HG03103 (cell line): ENCODE measurements around the gene DDAH1.

Experiments used
- ATAC-seq: cut with Tn5 transposase; IDR thresholded peaks from one replicate; pipeline ENCODE4 v1.9.1; 2021; ENCODE audit warnings: low read depth; ENCODE audit not compliant: unreplicated experiment

DDAH1 gene

DNA sequence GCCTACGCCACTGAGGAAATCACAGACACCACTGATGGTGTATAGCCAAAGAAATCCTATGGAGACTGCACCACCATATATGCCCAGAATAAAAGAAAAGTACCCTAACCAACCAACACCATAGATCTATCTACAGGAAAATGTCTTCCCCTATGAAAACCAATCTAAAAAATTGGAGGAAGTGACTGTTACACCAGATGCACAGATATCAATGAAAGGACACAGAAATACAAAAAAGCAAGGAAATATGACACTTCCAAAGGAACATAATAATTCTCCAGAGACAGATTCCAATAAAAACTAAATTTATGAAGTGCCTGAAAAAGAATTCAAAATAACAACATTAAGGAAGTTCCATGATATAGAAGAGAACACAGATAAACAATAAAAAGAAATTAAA is 131.8 kb downstream of the DDAH1 start:
- no peak for ATAC-seq

DNA sequence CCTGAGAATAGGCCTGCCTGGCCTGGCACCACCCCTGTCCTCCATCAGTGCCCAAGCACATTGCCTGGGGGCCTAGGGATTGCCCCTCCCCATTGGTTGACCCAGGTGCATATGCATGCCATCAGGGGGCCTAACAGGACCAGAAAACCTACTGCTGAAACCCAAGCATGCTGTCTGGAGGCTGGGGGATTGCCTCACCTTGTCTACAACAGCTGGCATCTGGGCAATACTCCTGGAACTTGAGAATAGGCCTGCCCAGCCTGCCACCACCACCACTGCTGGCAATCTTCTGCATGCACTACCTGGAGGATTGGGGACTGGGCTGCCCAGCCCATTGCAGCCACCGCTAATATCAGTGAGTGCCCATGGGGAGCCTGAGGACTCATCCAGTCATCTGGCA is 132.4 kb downstream of the DDAH1 start:
- ATAC-seq = no peak

DNA sequence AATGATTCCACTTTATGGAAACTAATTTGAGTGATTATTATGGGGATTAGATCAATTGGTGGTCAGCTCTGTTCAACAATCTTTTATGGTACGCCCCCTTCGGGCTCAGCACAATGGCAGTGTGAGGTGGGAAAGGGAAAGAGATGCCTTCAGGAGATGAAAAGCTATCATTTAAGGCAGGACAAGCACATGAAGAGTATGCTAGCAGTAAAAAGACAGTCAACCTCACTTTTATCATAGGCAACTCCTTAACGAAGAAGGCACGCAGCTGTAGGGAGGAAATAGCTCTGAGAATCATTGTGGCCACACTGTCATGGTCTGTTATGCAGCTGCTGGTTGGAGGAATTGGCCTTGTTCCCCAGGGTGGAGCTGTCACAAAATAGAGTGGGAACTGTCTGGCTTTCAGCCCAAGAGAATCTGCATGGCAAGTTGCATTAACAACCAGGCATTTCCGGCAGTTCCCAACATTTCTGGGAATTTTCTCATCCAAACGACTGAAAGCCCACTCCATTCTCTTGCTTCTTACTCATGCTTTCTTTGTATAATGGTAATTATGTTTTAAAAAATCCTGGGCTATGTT is 134.2 kb downstream of the DDAH1 start:
- ATAC-seq = no peak

DNA sequence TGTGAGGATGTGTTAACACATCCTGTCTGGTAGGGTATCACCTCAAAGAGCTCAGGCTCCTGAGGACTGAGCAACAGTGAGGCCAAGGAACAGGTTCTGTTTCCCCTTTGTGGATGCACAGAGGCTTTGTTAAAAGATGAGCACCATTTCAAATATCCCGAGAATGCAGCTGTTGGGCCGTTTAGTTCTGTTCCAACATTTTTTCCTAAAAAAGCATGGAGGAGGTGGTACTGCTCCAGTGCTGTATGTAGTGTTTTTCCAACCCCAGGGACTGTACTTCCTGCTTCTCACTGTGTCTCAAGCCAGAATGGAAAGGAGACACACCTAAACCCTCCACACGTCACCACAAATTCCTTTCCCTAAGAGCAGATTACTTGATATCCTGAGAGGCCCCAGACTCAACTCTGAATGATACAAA is 134.7 kb downstream of the DDAH1 start:
- ATAC-seq = no peak

DNA sequence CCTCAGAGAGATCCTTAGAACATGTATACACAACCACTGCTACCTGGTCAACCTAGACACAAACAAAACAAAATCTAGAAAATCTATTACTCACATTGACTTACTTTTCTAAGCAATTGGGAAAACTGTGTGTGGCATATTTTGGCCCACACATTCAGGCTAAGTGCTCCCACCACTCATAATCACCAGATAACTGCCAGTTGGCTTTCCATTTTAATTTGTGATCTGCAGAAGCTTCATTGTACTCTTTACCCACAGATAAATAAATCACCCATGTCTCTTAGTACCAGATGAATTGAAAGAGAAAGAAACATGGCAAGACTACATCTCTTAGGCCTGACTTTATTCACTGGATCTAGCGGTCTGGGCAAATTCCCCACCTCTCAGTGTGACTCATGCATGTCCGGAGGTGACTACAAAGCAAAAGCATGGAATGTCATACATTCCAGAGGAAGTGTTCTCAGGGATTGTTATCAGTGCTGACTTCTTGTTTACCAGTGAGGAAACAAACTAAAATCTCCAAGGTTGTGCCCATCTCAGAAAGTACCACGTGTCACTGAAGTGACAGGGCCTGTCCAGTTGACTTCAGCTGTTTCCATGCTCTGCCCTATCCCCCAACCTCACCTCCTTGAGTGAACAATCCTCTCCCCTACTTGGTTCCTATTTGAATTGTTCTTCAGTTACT is 136.1 kb downstream of the DDAH1 start:
- ATAC-seq = no peak

DNA sequence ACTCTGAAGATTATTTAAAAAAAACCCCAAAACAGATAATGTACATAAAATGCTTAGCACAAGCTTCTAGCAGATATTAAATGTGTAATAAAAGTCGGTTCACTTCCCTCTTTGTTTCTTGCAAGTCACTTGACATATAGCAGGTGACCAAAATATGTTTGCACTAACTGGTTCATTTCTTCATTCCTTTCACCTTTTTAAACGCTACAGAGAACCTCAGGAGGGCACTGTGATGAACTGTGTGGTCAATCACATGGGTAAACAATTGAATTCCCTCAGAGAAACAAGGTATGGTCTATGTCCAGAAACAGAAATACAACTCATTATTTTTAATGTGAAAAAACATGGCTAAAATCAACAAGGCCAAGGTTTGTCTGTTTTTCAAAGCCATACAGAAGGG is 137.2 kb downstream of the DDAH1 start:
- no peak for ATAC-seq

DNA sequence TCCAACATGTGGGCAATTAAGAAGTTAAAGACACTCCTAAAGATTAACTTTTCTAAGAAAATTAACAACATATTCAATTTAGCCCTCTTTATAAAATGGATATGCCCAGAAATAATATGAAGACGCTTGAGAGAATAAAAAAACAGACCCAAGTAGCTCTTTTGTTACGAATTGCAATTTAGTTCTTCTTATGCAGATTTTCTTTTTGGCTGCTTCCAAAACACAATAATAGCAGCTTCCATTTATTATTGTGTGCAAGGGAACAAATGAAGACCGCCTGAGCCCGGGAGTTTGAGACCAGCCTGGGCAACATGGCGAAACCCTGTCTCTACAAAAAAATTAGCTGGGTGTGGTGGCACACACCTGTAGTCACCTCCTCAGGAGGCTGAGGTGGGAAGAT is 138.1 kb downstream of the DDAH1 start:
- ATAC-seq = no peak

DNA sequence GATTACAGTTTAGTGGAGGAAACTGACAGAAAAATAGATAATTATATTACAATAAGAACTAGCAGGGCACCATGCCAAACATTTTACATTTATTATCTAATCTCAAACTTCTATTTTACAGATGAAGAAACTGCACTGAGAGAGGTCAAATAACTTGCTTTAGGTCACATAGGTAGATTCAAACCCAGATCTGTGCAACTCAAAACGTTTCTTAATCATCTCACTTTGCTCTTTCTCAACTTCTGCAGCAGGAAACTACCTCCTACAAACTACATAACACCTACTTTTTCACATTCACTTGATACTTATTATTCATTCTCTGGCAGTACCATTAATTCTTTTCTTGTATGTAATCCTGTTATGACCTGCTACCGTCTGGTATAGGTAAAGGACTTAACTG is 138.6 kb downstream of the DDAH1 start:
- ATAC-seq = no peak

DNA sequence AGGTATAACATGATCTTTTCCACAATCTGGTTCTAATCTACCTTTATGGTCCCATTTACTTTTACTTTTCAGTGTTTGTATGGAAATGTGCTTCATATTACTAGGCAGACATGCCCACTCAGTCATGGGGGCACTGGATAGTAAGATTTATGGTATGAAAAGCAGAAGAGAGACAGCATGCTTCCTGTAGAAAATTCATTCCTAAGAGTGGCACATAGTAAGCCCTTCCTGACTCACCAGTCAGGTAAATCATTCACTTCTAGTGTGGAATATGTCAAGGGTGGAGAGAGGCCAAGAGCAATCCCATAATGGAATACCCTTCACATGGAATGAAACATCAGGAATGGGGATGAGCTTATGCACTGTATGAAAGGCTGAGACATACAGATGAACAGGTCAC is 139.0 kb downstream of the DDAH1 start:
- no peak for ATAC-seq

DNA sequence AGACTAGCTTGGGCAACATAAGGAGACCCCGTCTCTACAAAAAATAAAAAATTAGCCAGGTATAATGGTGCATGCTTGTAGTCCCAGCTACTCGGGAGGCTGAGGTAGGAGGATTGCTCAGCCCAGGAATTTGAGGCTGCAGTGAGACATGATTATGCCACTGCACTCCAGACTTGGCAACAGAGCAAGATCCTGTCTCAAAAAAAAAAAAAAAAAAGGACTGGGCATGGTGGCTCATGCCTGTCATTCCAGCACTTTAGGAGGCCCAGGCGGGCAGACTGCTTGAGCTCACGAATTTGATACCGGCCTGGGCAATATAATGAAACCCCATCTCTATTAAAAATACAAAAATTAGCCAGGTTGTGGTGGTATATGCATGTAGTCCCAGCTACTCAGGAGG is 141.2 kb downstream of the DDAH1 start:
- no peak for ATAC-seq

DNA sequence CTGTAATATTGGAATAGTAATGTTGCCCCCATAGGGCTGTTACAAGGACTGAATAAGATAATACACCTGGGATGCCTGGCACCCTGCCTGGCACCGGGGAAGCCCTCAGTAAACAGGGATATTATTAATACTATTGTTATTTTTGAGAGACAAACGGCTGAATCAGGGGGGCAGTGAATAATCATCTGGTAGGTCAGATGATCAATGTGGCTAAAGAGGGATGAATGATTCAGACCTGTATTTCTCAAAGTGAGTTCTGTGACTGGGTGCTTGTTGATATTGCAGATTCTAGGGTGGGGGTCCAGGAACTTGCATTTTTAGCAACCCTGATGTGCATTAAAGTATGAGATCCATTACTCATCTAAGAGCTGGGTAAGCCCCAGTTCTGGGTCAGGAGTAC is 142.3 kb downstream of the DDAH1 start:
- ATAC-seq = no peak

DNA sequence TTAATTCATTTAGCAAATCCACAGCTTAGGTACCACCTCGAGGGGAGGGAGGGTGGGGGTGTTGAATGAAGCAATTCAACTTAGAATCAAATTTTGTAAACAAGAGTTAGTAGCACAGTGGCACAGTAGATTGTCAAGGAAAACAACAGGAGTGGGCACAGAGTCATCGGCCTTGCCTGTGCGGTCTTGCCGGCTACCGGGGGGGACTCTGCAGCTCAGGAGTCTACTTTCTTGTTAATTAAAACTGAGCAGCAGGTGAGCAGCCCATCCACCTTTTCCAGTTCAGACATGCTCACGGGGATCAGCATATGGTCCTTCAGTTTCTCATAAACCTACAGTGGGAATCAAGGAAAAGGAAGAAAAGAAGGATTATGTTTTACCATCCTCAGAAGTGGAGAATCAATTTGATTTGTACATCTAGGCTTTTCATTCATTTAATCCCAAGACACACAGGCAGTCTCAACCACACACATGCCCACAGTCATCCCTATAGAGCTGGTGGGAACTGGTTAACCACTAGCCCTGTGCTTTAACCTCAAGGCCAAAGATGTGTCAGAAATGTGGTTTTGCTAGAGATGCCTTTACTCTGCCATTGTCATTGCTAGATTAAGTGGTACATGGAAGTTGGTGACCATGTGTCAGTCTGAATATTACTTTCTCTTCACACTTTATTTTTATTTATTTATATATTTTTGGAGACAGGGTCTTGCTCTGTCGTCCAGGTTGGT is 143.6 kb downstream of the DDAH1 start:
- no peak for ATAC-seq

DNA sequence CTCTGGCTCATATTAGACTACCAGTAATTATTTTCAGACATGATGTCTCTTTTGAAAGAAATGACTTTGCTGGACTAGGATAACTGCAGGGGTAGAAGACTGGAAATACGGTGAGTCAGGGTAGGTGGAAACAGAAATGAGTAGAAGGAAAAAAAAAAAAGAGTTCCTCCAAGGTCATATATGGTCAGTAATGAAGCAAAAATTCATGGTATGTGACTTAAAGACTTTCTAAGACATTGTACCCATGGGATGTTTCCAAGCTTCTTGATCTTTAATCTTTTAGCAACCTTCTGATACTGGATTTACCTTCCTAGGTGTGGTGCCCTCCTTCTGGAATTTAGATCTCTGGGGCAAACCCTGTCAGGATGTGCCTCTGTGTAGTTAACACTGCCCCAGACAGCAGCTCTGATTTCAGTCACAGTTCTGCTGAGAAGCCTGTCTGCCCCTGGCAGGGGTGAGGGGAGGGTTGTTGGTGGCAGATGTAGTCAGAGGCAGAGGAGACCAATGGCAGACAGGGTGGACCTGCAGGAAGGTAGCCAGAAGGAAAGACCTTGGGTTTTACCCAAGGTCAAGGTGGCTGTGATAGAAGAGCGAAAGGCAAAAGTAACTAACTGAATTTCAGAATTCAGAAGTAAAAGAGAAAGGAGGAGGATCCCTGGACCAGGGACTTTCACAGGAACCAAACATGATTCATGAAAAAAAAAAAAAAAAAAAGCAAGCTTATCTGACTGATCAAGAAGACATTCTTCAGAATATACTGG is 144.4 kb downstream of the DDAH1 start:
- ATAC-seq = no peak

DNA sequence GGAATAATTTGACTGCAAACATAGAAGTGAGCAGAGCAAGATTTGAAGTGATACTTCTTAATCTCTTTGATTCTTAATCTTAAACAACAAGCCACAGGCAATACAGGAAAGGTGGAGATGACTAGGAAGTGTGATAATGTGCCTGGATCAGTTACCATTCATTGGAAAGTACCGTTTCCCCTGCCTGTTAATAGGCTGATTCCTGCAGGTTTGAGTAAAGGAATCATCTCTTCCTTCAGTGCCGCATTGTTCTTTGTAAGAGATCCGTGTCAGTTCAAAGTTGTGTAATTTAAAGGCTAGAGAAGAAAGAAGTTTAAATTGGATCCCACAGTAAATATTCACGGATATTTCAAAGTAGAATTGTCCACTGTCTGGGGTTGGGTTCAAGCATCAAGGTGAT is 145.0 kb downstream of the DDAH1 start:
- no peak for ATAC-seq

DNA sequence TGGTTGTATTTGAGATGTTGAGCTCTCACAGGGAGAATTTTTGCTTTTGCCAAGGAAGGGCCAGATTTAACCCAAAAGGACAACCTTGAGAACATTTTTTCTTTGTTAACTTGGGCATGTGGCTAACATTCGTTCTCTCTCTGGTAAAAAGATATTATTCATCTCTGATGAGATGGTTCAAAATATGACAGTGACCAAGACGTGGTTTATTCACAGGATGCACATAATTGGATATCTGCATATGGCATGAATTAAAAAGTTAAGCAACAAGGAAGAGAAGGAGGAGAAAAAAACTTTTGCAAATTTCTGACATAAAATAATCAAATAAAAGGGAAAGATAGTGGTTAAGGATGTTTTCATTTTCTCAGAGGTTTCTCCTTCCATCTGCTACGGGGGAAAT is 145.5 kb downstream of the DDAH1 start:
- ATAC-seq = no peak

DNA sequence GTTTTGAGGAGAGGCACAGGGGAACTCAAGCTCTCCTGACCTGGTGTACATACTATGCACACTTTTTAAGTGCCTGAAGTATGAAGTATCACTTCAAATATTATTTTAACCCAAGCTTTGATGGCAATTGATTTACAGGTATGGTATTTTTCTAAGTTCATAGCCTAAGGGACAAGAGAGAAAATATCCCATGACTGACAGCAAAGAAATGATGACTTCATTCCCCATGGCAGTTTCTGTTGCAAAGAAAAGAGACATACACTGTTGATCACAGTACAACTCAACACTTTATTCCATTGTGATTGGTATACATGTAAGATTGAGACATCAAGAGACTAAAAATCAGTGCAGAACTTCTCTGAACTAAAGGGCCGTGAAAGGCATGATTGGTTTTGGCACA is 146.7 kb downstream of the DDAH1 start:
- ATAC-seq = no peak

DNA sequence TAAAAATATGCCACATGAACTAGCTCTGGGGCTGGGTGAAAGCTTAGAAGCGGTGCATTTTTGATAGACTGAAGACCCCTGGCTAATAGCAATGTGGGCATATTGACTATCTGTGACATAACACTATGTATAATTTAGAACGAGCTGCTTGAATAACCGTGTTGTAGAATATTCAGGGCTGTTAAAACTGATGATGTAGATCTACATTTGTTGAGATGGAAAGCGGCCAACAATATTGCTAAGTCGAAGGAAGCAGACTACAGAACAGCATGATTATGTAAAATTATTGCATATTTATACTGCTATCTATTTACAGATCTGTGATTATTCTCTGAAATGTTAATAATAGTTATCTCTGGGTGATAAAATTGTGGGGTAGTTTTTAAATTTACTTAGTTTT is 147.4 kb downstream of the DDAH1 start:
- no peak for ATAC-seq

DNA sequence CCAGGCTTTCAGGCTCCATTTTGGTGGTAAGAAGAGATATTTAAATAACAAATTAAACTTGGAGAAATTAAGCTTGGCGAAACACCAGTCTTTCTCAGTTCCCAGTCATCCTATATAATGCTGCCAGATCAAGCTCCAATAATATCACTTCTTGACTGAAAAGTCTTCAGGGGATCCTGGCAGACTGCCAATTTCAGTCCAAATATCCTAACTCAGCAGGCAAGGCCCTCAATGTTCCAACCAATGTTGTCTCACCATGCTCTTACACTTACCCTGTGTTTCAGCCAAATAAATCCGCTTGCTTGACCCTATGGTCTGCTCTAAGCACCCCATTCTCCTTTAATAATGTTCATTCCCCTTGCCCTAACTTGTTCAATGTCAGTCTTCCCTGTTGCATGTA is 148.6 kb downstream of the DDAH1 start:
- no peak for ATAC-seq

DNA sequence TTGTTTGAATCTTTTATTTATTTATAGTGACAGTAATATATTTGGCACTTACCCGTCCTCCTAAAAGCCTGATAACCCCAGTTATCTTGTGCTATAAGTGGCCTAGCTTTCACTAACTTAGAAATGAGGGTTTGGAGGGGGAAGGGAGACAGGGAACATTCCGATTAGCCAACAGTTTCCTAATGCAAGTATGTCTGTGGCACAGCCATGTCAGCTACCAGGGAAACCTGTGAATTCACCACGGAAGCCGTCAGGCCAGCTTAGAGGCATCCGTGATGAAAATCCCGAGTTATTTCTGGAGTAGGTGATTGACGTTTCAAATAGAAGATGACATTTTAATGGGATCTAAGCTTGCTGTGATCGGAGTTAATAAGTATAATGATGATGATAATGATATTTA is 149.2 kb downstream of the DDAH1 start:
- ATAC-seq = no peak

DNA sequence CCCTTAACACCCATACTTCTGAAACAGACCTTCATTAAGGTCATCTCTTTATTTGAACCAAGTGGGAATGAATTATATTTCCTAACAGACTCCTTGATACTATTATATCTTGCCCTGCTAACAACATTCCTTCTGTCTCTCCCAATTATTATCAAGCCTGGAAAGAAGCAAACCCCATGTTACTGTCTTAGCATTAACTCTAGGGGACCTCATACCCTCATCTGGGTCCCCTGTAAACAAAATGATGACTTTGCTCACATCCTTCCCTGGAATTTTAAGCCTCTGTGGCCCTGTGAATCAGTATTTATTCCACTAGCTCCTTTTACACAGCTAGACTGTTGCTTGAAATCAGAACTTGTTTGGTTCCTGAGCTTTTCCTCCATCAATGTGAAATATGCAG is 150.2 kb downstream of the DDAH1 start:
- ATAC-seq = no peak

DNA sequence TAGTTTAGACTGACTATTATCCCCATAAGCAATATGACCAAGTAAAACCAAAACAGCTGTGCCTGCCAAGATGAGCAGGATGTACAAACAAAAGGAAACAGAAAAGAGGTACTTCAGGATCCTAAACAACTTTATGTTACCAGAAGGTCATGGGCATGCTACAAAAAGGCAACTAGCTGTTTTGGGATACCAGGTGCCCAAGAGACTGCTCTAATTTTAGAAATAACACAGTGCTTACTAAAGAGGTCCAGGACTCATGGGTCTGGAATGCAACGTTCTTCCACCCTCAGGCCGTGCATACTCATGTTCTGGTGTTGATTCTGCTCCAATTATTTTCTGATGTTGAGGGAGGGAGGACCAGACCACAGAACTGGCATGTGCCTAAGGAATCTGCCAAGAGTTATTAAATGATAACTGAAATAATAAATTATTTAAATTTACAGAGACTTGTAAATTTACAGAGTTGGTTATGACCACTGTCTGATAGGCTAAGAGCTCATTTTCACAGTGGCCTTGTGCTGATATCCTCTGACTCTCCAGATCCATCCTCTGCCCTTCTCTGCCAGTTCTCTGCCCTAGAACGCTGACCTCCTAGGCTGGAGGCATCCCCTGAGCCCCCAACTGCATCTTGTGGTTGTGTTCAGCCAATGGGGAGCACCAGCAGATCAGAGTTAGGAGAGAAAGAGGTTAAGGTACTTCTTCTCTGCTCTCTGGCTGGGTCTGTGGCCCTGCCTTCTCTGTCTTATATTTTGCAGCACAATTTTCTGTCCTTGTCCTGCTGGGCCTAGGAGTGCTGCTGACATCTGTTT is 150.9 kb downstream of the DDAH1 start:
- no peak for ATAC-seq
